Activated CD8-positive, alpha-beta memory T cell treated with anti-CD3 and anti-CD28 coated beads, Interleukin-2, amount 50 U/mL, for 24 hours (primary cell): Measurements from ENCODE around the gene LHFPL3.

ENCODE experiments used
- DNase-seq: peaks from one replicate; pipeline ENCODE4 v3.0.0-alpha.2; 2020; ENCODE audit errors: extremely low read depth

The LHFPL3 gene

GRCh38 chr7:104371216-104371979, 43.0 kb downstream of the LHFPL3 start:
- no peak for DNase-seq

- DNase-seq: no peak
Observed at GRCh38 chr7:104371980-104372357, 43.6 kb downstream of the LHFPL3 start.

GRCh38 chr7:104382616-104383015, 54.2 kb downstream of the LHFPL3 start:
- no peak for DNase-seq

- DNase-seq: no peak
Observed at GRCh38 chr7:104386943-104387342, 58.5 kb downstream of the LHFPL3 start.

- no peak for DNase-seq
Observed at GRCh38 chr7:104388222-104388621, 59.8 kb downstream of the LHFPL3 start.

GRCh38 chr7:104395162-104395561, 66.8 kb downstream of the LHFPL3 start:
- DNase-seq: no peak

GRCh38 chr7:104397442-104397841, 69.0 kb downstream of the LHFPL3 start:
- no peak for DNase-seq

GRCh38 chr7:104408371-104408770, 80.0 kb downstream of the LHFPL3 start:
- DNase-seq: no peak

- DNase-seq: no peak
Observed at GRCh38 chr7:104410742-104411141, 82.3 kb downstream of the LHFPL3 start.

GRCh38 chr7:104412911-104413310, 84.5 kb downstream of the LHFPL3 start:
- DNase-seq: no peak

- DNase-seq: no peak
Observed at GRCh38 chr7:104414216-104414615, 85.8 kb downstream of the LHFPL3 start.

GRCh38 chr7:104415700-104416099, 87.3 kb downstream of the LHFPL3 start:
- DNase-seq: no peak

- DNase-seq: no peak
Observed at GRCh38 chr7:104416866-104417393, 88.5 kb downstream of the LHFPL3 start.

- no peak for DNase-seq
Observed at GRCh38 chr7:104431930-104432329, 103.5 kb downstream of the LHFPL3 start.

GRCh38 chr7:104434129-104434528, 105.7 kb downstream of the LHFPL3 start:
- no peak for DNase-seq

- DNase-seq: no peak
Observed at GRCh38 chr7:104442481-104442880, 114.1 kb downstream of the LHFPL3 start.

- DNase-seq: no peak
Observed at GRCh38 chr7:104444017-104444416, 115.6 kb downstream of the LHFPL3 start.

GRCh38 chr7:104445393-104445792, 117.0 kb downstream of the LHFPL3 start:
- no peak for DNase-seq

- no peak for DNase-seq
Observed at GRCh38 chr7:104450861-104451260, 122.5 kb downstream of the LHFPL3 start.

GRCh38 chr7:104453190-104453589, 124.8 kb downstream of the LHFPL3 start:
- DNase-seq: no peak

- no peak for DNase-seq
Observed at GRCh38 chr7:104458875-104459274, 130.5 kb downstream of the LHFPL3 start.

GRCh38 chr7:104469166-104469820, 140.9 kb downstream of the LHFPL3 start:
- DNase-seq: no peak

- no peak for DNase-seq
Observed at GRCh38 chr7:104480529-104480928, 152.1 kb downstream of the LHFPL3 start.
